HPDE6-E6E7 (cell line): ENCODE measurements around the gene EMP3.

Experiments used
- DNase-seq: peaks from one replicate; pipeline ENCODE4 v3.0.0; 2011; ENCODE audit warnings: missing footprints; ENCODE audit errors: extremely low spot score

Gene EMP3

GRCh38 chr19:48378194-48378570 is 52.8 kb downstream of the EMP3 start:
- DNase-seq = no peak

GRCh38 chr19:48379058-48379457 is 53.7 kb downstream of the EMP3 start:
- DNase-seq = no peak
